HG03064 (cell line): ENCODE measurements around the gene KCNA2.

Experiments used
- ATAC-seq: cut with Tn5 transposase; IDR thresholded peaks from one replicate; pipeline ENCODE4 v1.9.1; 2021; ENCODE audit warnings: low read depth; ENCODE audit not compliant: unreplicated experiment

The KCNA2 gene

DNA sequence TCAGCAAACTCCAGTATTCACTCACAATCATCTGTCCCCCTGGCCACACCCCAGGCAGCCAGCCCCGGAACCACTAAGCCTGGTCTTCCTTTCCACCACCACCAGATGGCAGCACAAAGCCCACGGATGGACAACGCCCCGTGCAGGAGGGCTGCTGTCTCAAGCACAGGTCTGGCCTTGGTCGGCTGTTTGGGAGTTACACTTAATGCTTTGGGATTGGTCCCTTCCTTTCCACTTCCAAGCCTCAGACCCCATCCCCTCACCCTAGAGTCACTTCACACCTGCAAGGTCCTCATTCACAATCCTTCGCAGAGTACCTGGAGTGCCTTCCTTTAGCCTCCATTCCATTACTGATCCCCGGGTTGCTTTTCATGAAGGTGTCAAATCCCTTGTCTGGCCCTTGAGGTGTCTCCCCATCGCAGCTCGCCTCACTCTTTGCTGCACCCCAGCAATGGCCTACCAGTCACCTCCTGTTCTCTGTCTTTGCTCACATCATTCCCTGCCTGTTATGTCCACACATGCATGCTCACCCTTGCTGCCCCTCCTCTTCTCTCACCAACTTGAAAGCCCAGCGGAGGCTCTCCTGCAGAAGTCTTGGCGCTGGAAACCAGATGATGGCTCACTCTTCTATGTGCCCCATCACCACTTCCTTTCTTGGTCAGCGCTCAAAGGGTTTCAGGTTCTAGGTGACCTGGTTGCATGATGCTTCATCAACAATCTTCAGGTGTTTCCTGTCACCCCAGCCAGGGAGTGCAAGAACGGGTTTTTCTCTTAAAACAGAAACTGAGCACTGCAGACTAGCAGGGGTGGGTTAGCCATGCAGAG lies 24.9 kb upstream of the KCNA2 start:
- peak; percentile 42 for ATAC-seq

DNA sequence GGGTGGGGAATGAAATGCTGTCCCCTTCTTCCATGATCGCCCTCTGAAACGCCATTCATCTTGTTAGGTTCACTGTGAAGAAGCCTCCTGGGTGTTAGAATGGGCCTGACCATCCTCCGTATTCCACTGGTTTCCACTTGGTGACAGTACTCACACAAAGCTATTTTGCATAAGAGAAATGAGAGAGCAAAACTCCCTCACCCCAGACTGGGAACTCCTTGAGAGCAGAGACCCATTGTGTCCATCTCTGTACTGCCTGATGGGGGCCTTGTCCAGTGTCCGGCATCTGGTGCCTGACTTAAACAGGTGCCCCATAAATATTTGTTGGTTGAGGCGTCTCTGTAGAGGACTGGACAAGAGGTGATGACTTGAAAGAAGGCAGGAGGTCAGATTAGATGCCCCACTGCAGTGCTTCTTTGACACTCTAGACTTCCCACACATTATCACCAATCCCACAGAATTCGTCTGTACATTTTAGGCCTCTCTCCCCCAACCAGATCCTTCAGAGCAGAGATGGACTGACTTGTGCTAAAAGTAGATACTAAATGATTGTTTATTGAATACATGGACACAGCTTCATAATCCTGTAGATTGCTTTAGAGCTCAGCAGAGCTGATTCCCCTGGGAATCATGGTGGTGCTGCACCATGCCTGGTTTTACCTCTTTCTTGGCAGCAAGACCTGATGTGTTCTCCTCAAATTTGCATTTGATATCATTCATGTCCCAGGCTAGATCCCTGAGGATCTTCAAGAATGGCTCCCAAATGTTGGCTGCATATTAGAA lies 22.4 kb upstream of the KCNA2 start:
- no peak for ATAC-seq

- no peak for ATAC-seq
These were observed 21.6 kb upstream of the KCNA2 start for GRCh38 chr1:110627764-110628163.

DNA sequence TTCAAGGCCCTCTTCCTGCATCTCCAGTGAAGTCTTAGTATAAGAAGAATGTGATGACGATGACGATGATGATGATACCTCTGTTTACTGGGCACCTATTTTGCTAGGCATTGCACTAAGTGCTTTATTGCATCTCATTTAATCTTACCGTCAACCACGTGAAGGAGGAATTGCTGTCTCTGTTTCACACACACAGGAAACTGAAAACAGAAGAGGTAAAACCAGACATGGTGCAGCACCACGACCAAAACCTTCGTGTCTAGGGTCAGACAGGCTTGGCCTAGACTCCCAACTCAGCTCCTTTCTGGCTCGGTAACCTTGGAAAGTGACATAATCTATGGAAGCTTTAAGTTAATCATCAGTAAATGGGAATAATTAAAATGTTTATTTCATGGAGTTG lies 20.7 kb upstream of the KCNA2 start:
- ATAC-seq: no peak

GRCh38 chr1:110620686-110621085 lies 14.5 kb upstream of the KCNA2 start:
- ATAC-seq: no peak

GRCh38 chr1:110620250-110620615 lies 14.1 kb upstream of the KCNA2 start:
- ATAC-seq: no peak

DNA sequence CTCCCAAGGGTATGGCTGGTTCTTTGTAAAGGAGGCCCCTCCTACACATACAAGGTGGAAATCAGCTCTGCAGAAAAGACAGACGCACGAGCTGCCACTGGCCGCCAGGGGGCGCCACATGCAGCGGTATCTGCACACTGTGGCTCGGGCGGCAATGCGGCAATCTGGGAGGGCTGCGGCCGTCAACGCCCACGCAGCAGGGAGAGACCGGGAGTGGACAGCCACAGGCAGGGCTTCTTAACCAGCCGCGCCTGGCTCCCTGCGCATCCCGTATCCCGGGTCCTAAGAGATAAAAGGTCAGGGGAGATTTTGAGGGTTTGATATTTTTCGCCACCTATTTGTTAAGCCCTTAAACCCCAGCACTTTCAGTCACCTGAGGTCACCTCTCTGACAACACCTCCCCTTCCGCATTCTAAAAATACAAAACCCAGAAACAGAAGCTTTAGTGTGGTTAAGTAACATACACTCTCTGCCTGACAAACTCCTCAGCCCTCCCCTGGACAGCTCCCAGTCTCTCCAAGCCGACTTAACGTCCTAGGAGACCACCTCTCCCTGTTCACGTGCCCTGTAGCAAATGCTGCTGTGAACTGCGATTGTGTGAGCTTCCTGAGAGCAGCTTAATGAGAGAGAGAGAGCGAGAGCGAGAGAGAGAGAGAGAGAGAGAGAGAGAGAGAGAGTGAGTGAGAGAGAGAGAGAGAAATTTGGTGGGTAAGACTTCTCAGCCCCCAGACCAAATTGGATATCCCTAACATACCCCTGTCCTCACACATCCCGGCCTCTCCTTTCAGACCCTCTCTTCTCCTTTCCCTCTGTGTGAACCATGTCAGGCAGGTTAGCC lies 13.5 kb upstream of the KCNA2 start:
- ATAC-seq: peak; percentile 73

GRCh38 chr1:110618668-110619067 lies 12.5 kb upstream of the KCNA2 start:
- ATAC-seq: no peak

DNA sequence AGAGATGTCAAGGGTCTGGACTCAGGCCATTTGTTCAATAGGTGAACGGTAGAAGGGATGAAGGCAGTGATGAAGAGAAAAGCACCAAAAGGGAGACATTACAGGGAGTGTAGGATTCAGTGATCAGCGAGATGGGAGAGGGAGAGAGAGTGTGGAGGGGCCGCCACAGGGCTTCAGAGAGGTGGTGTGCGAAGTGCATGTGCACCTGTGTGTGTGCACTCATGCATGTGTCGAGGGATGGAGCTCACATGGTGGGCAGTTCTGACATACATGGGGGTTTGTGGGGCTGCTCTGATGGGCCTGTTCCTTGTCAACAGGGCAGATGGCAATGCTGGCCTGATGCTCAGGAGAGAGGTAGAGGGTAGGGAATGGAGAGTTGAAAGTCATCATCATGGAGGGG lies 11.4 kb upstream of the KCNA2 start:
- no peak for ATAC-seq

DNA sequence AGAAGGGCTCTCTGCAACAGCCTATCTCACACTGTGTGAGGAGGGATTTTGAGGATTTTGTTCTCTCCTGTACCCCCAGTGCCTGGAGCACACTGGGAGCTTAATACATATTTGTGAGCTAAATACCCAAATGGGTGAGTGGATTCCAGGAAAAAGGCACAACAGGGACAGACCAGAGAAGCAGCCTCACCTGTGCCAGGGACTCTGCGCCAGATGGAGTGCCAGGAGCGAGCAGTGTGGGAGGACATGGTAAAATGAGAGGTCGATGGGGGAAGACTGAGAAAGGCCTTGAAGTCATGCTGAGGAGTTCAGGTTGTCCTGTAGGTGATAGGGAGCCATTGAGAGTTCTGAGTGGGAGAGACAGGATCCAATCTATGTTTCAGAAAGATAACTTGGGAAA lies 11.0 kb upstream of the KCNA2 start:
- no peak for ATAC-seq

DNA sequence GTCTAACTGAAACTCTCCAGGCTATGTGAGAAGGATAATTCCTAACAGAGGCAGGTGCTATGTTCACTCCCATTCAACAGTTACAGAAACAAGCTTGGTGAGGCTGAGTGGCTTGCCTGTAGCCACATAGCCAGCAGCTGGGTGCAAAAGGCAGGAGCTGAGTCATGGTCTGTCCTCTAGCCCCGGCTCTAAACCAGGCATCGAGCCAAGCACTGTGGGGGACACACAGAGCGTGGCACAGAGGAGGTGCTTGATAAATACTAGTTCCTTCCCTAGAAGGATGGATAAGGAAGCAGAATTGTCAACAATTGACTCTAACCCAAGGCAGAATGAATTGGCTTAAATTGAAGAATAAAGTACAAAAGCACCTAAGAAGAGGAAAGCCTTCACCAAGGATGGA lies 10.4 kb upstream of the KCNA2 start:
- ATAC-seq: no peak

DNA sequence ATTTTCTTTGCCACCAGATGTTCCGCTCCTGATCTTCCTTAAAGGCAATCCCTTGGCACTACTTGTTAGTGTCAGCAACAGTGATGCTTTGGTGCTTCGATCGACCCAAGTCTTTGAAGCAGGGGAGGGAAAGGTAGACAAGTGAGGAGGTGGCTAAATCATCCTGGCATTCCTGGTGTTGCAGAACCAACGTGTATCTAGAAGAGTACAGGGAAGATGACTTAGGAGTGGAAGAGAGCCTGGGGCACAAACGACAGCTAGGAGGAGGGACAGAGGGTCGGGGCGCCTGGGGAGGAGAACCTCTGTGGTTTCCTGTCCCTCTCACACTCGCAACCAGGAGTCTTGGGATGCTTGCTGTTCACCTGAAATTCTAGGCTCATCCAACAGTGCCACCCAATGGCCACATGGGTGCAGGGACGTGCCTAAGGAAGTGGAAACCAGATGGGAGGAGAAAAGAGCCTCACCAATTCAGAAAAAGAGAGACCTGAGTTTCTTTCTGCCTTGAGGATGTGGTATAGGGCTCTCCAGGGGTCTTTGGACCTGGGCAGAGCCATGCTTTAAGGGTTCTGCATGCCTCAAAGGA lies 9.5 kb upstream of the KCNA2 start:
- ATAC-seq: no peak

DNA sequence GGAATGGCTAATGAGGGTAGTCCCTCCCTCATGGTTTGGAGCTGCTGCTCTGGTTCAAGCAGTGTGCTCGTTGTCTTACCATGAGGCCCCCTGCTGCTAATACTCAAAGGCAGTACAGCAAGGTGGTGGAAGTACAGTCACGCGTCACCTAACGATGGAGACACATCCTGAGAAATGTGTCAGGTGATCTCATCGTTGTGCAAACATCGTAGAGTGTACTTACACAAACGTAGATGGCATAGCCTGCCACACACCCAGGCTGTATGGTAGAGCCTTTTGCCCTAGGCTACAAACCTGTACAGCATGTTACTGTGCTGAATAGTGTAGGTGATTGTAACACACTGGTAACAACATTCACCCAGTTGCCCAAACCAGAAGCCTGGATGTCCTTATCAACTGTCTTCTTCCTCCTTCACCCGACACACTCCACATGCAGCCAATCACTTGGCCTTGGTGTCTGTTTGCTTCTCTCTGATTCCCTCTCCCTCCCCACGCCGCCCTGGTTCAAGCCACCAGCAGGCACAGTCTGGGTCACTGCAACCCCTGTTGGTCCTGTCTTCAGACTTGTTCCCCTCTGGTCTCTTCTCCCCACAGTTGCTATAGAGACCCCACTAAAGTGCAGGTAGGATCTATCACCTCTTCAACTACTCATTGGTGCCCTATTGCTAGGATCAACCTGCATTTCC lies 6.0 kb upstream of the KCNA2 start:
- ATAC-seq: no peak

GRCh38 chr1:110610696-110611286 lies 4.6 kb upstream of the KCNA2 start:
- no peak for ATAC-seq

DNA sequence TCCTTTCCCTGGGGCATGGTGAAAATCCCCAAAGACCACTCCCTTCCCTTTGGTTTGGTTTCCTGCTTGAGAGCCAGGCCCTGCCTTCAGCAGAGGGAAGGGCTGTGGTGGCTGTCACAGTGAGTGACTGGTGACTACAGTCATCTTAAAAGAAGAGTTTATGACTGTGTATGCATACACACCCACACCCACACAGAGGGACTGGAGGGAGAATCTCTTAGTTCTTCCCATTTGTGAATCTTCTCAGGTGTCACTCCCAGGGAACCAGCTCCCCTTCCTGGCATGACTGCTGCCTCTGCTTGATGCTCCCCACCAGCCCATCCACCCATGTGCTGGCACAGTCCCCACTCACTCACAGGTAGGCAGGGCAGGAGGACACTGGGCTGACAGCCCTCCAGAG lies 3.9 kb upstream of the KCNA2 start:
- no peak for ATAC-seq

GRCh38 chr1:110608247-110608646 lies 2.1 kb upstream of the KCNA2 start:
- no peak for ATAC-seq

DNA sequence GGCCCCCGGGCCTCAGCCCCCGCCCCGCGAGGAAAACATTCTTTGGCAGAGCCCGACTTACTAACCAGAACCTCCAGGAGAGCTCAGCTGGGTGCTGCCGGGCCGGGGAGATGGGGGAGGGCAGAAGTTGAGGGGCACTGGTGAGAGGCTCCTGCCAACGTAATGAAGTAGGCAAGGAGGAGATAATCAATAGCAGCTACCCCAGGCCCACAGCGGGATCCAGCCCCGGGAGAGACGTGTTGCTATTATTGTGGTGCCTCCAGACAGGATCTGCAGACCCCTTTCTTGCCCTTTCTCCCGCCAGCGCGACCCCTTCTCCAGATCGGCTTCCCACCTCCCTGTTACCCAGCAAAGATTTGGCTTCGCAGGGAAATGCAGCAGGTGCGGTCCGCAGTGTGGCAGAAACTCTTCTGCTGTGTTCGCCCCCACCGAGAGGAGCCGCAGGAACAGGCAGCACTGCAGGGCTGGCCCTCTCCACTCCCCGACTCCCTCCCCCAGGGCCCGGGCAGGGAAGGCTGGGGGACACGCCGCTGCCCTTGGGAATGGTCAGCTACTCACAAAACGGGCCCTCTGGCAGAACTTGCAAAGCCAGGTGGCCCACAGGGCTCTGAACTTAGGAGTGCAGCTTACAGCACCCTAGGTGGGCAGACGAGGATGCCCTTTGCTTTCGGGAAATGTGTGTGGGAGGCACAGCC lies 1.5 kb upstream of the KCNA2 start:
- no peak for ATAC-seq

DNA sequence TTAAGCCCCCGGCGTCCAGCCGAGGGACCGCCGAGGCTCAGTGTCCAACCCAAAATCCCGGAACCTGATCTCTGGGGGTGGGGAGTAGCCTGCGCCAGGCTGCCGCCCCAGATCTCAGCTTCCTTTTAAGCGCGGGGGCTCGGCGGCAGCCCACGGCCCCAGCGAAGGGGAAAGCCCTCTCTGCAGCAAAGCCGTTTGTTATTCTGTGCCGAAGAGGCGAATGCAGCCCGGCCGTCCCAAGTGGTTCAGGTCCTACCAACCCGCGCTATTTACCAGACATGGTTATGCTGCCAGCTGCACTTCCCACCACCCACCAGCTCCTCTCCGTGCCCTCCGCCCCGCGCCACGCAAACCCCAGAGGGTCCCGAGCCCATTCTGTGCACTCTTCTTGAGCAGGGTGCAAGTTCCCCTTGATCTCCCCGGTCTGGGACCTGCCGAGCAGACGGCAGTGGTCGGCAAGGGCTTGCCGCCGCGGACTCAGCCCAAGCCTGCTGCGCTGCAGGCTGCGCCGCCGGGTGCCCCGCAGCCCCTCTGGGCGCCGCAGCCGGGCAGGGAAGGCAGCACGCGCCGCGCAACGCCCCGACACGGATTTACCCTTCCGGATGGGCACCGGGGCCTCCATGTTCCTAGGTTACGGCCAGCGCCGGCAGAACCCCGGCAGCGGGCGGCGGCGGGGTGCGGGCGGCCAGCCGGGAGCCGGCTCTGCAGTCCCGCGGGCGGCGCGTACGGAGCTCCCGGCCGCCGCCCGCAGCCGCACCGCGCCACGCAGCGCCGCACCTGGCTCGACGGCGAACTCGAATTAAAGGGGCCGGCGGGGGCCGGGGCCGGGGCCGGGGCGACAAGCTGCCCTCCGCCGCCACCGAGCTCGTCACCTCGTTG lies 738 bp upstream of the KCNA2 start:
- ATAC-seq: no peak
